ENCODE results near the gene TMEM63B.
A peak's percentile ranks its signal among the peaks of the same experiment; 100 is the strongest.
"Not testable (repeated sequence)": the region's sequence is repeated elsewhere in the genome, so short reads cannot be mapped to it uniquely, and the experiment has no call there.

Gene TMEM63B

DNA sequence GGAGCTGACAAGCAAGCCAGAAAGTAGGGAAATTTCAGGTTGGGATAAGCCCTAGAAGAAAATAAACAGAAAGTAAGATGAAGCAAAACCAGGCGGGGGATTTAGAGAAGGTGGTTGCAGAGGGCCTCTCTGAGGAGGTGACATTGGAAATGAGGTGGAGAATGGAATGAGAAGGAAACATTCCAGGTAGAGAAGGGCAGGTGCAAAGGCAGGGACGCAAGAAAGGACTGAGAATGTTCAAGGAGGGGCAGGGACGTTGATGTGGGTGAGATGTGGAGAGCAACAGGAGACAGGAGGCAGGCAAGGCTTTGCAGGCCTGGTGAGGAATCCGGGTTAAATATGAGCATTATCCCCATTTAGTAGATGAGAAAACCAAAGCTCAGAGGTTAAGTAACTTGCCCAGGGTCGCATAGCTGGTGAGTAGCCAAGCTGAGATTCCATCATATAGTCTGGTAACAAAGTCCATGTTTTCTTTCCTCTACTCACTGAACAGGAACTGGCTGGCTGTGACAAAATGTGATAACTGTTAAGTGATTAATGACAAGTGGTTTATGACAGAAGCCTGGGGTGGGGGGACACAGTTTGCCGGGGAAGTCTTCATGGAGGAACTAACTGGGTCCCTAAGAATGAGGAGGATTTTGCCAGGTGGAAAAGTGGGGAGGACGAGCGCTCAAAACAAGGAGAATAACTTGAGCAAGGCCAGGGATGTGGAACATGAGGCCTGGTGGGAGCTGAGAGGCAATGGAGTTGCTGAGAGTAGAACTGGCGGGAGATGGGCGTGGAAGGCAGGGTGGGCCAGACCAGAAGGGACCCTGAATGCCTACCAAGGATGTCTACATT is 32.7 kb upstream of the TMEM63B start:
- no peak for DNase-seq

DNA sequence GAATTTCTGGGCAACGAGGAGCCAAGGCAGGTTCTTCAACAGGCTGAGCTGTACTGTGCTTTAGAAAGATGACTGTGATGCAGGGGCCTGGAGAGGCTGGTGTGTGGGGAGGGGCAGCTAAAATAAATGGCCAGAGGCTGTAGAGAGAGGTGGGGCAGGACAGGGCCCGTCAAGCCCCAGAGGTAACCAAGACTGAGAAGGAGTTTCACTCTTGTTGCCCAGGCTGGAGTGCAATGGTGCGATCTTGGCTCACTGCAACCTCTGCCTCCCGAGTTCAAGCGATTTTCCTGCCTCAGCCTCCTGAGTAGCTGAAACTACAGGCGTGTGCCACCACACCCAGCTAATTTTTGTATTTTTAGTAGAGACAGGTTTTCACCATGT is 32.1 kb upstream of the TMEM63B start:
- not testable (repeated sequence) for DNase-seq

DNA sequence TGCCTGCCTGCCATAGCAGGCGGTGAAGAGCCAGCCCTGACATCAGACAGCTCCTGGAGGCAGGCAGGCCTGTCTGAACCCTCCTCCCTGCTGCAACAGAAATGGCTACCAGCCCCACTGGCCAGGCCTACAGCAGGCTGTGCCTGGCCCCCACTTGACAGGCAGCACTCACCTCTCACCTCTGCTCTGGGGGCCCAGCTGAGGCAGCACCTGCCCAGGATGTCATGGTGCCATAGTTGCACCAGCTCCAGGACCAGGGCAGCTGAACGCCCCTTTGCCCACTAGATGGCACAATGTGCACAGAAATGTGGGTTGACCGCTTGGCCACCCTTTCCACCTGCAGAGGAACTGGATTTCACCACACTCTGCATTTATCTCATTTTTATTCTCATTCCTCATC is 30.7 kb upstream of the TMEM63B start:
- peak; percentile 14 to 73 (median 68) for DNase-seq

DNA sequence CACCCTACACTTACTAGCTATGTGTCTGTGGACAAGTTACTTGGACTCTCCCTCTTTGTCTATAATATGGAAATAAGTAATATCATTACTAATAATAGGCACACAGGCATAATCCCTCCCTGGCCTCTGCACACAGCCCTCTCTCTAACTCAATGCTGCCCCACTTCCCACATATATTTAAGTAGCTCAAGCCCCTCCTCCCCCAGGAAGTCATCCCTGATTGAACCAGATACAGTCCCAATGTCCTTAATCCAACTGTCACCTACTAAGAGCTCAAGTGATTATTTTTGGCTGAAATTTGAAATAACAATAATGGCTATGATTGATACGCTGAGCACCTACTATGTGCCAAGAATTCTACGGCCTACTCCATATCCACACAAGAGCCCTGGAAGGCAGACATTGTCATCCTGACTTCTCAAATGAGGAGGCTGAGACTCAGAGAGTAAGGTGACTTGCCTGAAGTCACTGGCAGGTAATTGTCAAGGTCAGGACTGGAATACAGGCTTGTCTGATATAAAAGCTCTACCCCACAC is 29.5 kb upstream of the TMEM63B start:
- DNase-seq = no peak

DNA sequence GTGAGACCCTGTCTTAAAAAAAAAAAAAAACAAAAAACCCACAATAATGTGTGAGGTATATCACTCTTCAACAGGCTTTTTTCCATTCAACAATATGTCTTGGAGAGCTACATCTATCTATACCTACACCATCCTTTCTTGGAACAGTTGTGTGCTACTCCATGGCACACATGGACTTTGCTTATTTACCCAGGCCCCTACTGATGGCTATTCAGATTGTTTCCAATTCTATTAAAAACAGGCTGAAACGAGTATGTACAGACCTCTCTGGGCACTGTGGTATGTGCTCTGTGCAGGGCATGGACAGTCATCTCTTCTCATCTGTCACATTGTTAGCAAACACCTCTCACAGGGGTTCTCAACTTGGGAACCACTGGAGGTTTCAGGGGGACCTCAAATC is 28.2 kb upstream of the TMEM63B start:
- DNase-seq = no peak

DNA sequence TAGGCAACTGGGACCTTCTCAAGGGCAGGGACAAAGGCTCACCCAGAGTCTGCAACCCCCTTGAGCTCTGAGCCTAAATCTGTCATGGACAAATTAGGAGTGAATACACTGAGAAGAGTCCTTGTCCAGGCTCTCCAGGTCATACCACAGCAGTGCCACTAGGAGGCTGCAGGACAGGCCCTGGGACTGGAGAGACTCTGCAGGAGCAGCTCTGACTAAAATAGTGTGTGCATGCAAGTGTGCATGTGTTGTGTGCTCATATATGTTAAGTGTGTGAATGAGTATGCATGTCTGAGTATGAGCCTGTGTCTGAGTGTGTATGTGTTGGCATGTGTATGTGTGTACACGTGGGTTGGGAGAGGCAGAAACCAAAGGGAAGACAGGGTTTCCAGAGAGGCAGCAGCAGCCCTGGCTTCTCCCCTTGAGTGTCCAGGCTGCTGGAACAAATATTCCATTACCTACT is 27.2 kb upstream of the TMEM63B start:
- no peak for DNase-seq

DNA sequence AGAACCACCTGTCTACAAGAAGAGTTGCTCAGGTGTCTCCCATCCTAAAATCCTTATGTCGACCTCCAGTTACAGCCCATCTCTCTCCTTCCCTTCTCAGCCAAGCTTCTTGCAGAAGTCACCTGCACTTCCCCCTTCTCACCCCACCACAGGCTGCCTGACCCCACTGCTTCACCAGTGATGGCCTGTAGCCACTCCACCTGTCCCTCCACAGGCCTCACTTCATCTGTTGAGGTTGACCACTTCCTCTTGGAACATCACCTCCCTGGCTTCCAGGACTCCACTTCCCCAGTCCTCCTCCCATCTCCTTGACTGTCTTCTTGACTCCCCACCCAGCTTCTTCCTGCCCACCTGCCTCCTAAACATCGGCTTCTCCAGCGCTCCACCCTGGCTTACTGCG is 25.5 kb upstream of the TMEM63B start:
- no peak for DNase-seq

DNA sequence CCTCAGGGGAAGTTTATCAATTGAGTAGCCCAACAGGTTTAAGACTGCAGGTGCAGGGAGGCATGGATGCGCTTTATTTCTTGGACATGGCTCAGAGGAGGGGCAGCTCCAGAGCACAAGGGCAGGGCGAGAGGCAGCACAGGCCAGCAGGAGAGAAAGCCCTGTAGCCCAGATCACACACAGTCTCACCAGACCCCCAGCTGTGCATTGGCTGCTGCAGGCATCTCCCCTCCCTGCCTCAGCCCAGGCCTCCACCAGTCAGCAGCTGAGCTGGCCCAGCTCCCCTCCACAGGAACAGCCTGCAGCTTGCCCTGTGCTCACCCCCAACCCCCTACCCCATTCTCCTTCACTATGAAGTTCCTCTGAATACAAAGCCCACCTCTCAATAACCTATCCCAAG is 24.8 kb upstream of the TMEM63B start:
- DNase-seq = no peak

DNA sequence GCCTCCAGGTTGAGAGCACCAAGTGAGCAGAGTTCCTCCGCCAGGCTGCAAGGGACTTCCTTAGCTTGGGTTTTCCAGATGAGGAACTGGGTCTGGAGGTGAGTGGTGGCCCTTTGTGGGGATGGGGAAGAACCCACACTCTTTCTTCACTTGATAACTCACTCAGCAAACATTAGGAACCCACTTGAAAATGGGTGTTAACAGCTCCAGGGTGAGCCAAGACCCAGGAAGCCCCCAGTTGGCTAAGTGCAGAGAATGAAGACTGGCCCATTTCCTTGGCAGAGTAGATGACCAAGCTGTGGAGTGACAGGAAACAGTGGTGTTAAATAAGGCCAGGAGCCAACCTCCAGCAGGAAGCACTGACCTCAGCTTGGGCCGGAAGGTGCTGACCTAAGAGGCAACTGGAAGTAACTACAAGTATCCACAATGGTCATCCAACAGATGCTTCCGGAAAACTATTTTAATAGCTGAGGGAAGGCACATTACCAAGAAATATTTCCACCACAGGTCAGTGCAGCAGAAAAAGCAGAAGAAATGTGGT is 22.8 kb upstream of the TMEM63B start:
- DNase-seq = no peak

DNA sequence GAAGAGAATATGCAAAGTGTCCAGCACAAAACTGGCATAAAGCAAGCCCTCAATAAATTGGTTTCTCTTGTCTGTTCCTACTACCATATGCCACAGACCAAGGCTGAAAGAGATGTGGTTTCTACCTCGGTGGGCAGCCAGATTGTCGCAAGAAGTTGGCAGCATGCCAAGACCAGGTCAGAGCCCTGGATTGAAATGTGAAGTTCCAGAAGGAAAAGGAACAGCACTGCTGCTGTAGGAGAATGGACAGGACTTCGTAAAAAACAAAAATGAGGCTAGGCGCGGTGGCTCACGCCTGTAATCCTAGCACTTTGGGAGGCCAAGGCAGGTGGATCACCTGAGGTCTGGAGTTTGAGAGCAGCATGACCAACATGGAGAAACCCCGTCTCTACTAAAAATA is 22.2 kb upstream of the TMEM63B start:
- DNase-seq = no peak

DNA sequence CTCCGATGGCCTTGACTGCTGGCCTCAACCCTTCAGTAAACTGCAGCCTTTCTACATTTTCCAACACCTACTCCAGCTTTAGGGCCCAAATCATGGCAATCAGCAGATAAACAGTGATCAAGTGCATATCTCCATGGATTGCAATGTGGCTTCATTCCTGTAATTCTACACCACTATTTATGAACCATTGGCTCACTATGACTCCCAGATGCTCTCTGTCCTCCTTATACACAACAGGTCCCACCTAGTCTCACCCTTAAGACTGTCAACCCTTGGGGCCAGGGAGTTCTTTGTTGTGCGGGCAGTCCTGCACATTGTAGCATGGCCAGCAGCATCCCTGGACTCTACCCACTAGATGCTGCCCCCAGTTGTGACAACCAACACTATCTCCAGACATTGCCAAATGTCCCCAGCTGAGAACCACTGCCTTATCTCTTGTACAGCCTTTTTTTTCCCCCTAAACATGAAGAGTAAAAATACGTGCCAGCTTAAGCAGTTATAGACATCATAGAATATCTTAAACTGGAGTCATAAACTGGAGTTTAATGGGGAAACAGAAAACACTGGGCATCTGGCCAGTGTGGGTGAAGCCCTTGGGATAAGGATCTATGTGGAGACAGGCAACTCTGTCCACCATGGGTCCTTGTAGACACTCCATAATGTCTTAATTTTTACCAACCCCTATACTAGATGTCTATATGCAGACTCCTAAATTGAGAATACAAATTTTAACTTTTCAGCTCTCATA is 21.2 kb upstream of the TMEM63B start:
- no peak for DNase-seq

DNA sequence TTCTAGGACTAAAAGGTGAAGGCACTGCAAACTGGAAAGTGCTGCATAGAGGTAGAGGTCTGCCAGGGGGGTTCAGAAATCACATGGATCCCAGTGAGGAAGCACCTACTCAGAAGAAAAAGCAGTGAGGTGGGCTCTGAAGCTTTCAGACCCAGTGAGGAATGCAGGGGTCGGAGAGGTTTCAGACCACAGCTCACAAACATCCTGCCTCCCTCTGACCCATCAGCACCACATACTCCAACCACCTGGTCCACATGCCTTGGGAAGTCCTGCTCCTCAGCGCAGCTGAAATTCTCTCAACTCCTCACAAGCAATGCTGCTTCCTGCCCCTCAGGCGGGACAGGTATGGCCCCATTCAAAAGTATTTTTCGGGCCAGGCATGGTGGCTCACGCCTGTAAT is 20.3 kb upstream of the TMEM63B start:
- DNase-seq = no peak

DNA sequence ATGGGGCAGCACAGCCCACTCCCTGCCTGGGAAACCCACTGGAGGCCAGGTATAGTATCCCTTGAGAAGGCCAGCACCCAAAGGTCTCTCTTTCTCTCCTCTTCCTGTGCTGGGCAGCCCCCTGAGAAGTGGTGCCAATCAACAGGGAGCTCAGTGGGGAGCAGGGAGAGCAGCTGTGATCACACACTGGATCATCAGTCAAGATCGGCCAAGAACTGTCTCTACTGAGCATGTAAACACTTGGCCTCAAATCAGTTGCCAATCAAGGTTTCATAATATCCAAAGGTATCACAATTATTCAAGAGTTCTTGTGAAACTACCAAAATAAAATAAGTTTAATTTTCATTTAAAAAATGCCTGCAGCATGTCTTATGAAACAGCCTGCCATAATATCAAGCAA is 18.9 kb upstream of the TMEM63B start:
- DNase-seq = no peak

DNA sequence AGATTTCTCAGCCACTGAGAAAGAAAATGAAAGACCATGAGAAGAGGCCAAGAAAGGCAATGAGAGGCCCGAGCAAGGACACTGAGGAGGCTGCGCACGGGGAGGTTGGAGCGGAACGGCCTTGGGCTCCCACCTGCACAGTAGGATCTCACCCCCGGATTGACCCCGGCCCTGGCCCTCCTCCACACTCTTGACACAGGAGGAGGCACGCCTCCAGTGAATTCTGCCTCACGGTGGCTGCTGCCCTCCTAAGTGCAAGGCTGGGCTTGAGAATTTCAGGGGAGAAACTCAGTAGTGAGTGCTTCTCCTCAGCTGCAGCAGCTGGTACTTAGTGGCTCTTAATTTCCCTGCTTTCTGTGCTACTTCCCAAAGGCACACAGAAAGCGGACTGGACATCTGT is 18.1 kb upstream of the TMEM63B start:
- DNase-seq = no peak

DNA sequence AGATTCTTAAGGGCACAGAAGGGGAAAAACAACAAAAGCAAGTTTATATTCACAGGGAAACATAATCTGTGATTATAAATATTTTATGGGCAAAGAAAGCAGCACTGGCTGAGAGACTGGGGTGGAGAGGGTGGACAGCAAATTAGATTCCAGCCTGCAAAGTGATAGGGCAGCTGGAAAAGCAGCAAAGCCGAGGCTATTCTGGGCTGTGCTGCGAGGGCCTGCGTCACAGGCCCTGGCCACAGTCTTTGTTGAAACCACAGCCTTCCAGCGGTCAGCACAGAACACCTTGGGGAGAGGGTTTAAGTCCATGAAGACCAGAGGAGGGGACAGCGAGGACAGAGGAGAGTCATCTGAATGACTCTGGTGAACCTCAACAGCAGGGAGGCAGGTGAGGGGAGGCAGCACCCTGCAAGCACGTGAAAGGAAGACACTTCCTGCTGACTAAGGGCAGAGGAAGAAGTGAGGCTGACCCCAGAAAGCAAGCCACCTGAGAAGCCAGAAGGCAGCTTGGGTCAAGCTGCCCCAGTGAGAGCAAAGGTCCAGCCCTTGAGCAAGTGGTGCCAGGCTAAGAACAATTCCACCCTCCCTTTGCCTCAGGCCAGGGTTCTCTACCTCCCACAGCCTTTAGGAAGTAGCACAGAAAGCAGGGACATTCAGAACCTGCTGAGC is 17.2 kb upstream of the TMEM63B start:
- no peak for DNase-seq

DNA sequence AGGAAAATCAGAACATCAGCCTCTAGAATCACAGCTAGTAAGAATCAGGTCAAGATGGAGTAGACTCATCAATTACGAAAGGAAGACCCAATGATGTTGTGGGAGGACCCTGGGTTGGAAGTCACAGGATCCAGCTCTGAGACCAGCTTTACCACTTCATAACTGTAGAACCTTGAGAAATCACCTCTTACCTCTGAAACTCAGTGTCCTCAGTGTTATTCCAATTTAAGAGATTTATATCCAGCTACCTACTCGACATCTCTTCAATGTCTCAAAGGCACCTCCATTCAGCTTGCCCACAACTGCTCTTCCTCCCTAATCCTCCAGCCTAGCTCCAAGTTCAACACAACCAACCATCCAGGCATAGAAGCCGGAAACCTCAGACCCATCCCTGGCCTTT is 16.4 kb upstream of the TMEM63B start:
- DNase-seq = no peak

DNA sequence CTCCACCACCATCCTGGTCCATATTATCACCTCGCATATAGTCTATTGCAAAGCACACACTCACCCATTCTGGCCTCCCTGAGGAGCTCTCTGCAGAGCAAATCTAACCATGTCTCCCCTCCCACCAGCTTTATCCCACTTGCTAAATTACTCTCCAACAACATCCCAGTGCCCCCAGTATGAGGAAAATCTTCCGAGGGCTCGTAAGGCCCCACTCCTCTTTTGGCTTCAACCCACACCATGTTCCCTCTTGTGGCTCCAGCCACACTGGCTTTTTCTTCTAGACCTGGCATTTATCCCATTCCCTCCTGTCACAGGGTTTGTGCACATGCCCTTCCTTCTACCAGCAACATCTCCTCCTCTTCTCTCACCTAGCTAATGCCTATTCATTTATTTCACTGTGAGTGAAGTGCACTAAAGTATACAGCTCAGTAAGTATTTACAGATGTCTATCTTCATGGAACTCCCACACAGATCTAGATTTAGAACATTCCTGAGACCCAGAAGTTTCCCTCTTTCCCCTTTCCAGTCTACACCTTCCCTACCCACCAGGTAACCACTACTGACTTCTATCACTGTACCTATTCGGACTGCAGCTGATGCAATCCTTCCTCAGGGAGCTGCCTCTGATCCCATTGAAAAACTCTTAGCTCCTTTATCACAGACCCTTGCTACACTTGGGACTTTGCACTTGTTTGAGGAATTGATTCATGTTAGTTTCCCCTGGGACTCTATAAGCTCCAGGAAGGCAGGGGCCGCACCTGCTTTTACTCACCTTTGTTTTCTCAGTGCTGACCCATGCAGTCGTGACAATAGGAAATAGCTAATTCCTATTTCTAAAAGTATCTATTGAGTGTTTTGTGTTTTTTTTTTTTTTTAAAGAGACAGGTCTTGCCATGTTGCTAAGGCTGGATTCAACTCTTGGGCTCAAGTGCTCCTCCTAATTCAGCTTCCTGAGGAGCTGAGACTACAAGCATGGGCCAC is 15.6 kb upstream of the TMEM63B start:
- no peak for DNase-seq

DNA sequence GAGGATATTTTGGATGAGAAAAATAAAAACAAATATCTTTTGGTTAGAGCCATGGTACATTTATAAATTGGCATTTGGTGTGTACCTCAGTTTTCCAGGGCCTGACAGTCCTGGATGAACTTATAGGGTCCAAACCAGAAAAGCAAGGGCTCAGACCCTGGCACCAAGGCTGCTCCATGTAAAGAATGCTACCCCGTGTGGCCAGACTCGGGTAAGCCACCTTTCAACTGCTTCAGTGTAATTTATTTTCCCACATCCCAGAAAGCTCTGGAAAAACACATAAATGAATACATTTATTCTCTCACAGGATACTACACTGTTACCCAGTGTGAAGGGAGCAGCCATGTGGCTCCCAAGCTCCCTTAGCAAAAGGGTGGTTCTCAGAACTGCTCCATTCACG is 13.9 kb upstream of the TMEM63B start:
- DNase-seq = no peak

DNA sequence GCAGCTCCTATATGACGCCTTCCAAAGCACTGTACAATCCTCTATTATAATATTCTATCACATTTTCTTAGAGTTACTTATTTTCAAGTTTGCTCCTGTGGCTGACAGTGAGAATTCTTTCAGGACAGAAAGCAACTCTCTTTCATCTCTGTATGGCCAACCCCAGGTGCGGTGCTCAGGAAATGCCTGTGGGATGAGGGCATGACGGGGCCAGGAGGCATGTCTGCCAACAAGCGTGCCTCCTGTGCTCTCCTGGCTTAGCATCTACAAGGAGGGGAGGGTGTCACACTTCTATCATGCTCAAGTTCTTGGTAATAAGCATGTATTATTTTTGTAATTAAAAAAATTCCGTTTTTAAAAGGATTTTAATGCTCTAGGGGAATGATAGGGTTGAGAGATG is 11.5 kb upstream of the TMEM63B start:
- DNase-seq = no peak

DNA sequence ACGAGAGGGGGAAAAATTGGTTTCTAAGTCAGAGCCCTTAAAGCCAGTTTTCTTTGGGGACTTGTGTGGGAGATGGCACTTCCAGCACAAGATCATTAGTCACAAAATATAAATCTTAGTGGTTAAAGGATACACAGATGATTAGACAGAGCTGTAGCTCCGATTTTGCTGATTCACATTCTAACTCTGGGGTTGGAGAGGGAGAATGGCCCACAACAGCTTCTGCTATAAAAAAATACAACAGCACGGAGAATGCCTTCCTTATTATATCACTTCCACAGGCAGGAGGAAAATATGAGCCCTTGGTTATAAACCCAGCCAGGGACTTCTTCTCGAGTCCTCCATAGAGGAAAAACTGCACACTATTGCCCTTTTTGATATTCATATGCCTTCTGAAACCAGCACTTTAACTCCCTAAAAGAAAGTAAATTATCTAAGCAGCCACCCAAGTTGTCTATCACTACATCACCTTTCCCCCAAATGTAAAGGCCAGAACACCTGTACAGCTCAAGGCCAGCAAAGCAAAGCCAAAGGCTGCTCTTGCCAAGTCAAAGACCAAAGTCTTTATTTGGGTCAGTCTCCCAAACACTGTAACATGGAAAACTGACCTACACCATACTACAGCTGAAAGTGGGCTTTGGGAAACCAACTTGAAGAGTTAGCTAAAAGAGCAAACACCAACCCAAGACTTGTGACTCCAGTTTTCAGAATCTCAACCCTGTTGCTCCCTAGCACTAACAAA is 10.5 kb upstream of the TMEM63B start:
- no peak for DNase-seq

All from stimulated activated naive CD4-positive, alpha-beta T cell (primary cell).